NCI-H82 treated with DMSO at 0.1 percent for 48 hours (cell line): ENCODE measurements around the gene F10.

ENCODE experiments used
- DNase-seq: peaks from one replicate; lab custom pipeline; 2025; ENCODE audit not compliant: unreplicated experiment; lab: John Stamatoyannopoulos, UW

Gene F10

DNA sequence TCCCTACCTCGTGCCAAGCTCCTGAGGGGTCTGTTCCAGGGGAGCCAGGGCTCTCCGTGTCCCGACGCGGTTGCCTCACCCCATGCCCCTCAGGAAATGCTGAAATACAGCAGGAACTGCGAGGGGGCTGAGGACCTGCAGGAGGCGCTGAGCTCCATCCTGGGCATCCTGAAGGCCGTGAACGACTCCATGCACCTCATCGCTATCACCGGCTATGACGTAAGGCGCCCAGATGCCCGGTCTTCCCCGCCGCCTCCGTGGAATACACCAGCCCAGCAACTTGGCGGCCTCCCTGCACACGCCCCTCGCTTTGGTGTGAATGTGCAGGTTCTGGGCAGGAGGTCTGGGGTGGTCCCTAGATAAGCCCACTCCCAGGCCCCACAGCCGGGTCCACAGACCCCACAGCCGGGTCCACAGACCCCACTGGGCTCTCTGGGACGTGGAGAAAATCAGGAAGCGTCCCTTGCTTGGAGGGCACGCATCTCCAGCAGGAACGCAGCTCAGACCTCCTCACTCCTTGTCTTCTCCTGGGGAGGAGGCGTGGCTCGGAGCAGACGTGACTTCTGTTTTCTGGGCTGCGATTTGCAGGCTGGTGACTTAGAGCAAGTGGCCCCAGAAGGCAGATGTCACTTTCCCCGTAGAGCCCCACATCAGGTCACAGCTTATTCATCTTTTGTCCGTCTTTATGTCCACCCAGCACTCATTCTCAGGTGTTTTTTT, 36.4 kb upstream of the F10 start:
- no peak for DNase-seq

DNA sequence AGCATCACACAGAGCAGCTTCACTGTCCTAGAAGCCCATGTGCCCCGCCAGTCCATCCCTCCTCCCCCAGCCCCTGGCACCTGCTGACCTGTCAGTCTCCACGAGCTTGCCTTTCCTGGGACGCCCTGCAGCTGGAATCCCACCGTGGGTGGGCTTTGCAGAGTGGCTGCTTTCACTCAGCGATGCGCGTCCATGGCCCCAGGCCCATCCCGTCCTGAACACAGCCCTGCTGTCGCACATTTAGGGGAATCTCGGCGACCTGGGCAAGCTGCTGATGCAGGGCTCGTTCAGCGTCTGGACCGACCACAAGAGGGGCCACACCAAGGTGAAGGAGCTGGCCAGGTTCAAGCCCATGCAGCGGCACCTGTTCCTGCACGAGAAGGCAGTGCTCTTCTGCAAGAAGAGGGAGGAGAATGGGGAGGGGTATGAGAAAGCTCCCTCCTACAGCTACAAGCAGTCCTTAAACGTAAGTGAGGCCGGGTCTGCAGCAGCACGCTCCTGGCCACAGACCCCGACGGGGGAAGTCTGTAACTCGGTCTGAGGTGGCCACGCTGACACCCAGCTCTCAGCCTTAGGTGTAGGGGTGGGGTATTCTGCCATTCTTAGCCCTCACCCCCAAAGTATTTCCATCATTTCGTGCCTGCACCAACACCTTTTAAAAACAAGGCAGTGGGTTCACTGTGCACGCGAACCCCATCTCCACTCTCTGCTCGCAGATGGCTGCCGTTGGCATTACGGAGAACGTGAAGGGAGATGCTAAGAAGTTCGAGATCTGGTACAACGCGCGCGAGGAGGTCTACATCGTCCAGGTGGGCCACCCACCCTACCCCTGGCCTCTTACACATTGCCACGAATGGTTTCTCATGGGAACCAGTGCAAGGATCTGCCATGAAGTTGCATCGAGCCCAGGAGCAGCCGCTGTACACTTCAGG, 35.3 kb upstream of the F10 start:
- no peak for DNase-seq

DNA sequence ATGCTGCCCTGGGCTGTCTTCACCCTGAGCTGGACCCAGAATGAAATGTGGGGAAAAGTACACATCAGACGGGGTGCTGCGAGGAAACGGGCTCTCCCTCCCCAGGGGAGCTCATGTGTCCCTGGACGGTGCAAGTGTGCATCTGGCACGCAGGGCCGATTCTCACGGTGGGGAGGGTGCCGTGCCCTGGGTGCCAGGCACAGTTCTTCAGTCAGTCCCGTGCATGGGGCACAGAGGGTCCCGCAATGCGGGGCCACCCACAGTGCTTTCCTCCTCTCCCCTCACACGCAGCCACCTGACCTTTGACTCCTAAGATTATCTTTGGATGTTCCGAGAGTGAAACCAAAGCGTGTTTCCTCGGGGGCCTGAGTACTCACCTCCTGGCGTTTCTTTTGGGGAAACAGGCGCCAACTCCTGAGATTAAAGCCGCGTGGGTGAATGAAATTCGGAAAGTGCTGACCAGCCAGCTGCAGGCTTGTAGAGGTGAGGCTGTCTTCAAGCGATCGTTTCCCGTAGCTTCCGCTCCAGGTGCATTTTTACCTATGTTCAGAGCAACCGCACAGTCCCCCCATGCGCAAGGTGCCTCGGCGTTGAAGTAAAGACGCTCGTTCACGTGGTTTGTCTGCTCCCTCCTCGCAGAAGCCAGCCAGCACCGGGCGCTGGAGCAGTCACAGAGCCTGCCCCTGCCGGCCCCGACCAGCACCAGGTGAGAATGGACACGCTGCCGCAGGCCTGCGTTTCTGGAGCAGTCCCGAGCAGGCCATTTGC, 34.5 kb upstream of the F10 start:
- DNase-seq, result no peak

DNA sequence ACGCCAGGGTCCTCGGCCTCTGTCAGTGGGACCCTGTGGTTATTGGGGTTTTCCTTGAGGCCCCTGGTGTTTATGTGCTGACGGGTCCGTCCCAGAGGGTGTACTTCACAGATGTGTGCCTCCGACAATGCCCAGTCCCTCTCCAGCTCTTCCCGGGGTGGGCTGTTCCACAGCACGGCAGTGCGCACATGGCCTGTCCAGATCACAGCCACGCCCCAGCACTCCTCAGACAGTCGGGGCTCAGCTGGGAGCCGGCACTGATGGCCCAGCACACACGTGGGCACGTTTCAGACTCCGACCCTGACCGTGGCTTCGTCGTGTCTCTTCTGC, 33.9 kb upstream of the F10 start:
- DNase-seq, result no peak

DNA sequence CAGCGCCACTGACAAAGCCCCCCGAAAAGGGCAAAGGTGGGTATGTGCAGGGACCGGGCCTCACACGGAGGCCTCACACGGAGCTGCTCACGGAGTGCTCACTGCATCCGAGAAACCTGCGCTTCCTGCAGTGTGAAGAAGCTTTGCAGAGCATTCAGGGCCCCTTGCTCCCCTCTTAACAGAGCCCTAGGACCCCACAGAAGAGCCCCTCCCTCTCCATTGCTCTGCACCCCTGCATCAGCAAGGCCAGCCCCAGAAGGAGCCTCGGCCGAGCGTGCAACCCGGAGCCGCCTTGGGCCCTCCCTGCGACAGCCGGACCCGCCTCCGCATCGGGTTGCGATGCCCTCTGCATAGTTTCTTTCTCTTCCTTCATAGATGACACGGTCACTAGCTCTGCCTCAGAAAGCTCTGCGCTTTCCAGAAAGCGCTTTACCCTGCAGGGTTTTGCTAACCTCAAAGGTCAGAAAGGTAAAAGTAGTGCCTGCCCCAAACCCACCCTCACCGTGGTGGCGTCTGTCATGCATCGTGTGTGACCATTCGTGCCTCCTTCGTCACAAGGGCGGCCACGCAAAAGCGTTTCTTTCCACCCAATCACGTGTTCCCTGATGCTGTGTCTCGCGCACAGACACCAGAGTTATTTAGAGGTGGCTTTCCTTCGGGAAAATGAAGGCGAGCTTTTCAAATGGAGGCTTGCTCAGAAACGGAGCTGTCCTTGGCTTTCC, 32.7 kb upstream of the F10 start:
- no peak for DNase-seq

DNA sequence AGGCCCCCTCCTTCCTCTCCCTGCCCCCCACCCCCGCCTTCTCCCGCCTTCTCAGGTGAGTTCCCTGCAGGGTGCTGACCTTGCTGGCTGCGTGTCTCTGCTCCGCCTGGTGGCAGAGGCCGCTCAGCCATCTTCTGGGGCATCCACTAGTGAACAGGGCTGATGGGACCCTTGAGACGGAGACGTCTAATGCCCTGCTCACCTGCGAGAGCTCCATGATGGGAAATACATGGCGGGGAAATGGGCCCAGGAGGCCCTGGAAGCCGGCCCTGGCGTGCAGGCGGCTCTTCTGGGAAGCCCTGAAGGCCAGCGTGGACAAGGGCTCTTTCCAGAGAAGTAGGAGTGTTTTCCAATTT, 32.2 kb upstream of the F10 start:
- DNase-seq, result no peak

DNA sequence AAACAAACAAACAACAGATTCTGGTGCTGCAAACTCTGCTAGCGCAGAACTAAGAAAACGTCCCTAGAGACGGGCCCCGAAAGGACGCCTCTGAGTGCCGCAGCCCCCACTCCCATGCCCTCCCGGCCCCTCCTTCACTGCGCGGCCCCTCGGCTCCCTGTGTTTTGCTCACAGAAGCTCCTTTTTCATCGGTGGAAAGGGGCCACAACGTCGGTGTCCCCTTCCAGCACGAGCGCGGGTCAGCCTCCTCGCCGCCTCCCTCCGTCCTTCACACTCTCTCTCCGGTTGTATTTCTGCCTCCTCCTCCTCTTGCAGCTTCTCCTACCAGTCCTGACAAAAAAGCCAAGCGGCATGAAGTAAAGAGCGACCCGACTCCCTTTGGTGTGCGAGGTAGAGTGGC, 31.8 kb upstream of the F10 start:
- no peak for DNase-seq

DNA sequence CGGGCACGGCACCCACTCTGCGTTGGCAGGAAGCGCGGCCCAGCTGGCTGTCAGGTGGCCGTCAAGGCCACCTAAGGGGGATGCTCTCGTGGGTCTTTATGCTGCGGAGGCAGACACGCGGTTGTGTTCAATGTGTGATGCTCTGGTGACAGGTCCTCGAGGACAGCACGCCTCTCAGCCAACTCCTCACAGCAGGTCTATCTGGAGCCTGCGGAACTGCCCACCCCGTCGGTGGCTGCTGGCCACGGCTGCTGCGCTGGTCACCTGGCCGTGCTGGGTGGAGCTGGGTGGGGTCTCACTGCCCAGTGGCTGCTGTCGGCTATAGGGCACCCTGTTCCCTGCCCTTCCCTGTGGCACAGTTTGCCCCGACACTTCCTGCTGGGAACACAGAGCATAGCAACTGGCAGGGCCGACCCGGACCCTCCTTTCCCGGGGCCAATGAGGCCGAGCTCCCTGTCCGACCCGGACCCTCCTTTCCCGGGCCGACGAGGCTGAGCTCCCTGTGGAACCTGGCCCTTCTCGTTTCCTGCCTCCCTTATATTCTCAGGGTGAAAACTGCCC, 31.3 kb upstream of the F10 start:
- no peak for DNase-seq

DNA sequence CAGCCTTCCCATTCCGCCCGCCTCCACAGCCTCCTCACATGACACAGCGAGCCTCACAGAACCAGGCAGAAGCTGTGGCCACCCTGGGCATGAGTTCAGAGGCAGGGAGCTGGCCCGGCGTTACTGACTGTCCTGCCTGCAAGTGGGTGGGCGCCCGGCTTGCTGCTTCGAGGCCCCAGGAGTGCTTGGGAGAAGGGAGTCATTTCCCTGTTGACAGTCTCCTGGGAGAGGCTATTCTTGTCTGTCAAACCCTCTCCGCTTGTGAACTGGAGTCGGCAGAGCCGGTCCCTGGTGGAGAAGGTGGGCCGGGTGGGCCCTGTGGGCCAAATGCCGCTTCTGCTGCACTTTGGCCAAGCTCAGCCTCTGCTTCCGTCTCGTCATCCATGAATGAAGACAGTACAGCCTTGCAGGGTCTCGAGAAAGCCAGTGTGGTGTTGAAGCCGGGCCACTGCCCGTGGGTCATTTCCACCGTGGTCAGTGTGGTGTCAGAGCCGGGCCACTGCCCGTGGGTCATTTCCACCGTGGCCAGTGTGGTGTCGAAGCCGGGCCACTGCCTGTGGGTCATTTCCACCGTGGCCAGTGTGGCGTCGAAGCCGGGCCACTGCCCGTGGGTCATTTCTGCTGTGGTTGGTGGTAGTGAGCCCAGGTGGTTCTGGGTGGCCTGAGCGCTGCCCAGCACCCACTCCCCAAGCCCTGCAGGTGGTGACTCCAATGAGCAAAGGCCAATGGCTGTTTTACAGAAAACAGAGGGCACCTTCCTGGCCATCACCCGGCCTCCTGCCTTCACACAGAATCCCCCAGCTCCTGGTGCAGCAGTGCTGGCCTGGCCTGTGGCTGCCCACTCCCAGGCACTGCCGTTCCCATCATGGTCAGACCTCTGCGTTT, 30.5 kb upstream of the F10 start:
- DNase-seq, result no peak

DNA sequence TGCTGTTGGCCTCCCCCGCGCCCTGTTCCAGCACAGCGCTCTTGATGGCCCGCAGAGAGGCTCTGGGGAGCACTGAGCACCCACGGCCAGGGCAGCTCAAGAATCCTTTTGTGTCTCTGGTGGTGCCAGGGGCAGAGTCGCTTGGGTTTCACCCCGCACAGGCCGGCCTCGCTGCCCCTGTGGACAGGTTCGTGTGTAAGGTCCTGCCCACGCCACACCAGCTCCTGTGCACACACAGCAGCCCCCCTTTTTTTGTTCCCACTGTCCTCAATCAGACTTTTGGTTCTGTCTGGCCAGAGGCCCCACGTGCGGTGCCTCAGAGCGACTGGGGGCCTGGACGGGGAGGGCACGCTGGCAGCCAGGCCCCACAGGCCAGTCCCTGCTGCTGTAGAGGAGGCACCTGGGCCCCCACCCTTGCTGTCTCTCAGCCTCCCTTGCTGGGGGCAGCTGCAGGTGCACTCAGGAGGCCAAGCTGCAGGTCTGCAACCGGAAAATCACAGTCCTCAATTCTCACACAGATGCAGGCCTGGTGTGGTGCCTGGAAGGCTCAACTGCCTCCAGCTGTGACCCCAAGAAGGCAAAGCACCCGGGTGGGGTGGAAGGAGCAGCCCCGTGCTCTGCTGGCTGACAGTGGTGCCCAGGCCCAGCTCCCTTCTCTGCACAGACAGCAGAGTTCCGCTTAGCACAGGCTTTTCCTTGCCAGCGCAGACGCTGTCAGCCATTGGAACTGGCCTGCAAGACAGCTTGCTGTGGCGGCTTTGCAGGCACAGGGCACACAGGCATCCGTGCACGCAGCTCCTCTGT, 29.6 kb upstream of the F10 start:
- DNase-seq, result no peak

DNA sequence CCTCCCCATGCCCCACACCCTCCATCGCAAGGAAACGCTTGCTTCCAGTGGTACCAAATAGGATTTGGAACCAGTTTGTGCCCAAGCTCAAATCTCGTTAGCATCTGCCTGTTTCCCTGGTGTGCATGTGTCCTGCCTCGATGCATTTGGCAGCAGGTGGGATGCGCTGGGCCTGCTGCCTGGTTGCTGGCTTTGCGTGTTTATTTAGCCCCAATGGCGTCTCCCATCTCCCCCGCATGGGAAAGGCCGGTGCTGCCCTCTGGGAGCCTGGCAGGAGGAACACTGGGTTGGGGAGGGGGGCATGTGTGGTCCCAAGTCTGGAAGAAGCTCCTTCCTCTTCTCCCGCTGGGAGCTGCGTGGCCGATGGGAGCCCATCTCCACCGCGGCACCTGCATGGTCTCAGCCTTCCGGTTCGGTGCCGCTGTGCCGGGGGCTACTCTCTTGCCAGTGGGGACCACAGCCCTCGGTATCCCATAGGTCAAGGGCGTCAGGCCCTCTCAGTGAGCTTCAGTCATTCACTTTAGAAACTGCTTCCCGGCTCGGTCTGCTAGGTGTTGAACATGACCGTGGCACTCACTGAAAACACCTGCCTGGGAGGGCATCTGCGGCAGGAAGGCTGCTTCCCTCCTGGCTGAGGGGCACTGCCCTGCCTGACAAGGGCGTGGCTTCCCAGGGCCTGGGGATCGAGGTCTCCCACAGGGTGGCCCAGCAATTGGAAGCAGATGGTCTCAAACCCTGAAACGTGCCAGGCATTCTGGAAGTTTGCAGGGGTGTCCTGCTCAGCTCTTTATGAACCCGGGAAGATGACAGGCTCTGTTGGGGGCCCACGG, 28.8 kb upstream of the F10 start:
- DNase-seq, result no peak

DNA sequence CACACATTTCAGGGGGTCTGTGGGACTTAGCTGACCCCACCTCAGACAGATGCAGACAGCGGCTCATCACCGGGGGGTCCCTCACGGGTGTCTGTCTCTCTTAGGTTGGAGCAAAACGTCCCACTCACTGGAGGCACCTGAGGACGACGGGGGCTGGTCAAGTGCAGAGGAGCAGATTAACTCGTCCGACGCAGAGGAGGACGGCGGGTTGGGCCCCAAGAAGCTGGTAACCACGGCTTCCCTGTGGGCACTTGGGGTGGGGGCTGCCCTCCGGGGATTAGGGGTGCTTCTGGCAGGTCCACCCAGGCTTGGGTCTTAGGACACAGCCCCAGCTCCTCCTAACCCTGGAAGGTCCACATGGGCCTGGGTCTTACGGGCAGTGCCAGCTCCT, 28.2 kb upstream of the F10 start:
- no peak for DNase-seq

DNA sequence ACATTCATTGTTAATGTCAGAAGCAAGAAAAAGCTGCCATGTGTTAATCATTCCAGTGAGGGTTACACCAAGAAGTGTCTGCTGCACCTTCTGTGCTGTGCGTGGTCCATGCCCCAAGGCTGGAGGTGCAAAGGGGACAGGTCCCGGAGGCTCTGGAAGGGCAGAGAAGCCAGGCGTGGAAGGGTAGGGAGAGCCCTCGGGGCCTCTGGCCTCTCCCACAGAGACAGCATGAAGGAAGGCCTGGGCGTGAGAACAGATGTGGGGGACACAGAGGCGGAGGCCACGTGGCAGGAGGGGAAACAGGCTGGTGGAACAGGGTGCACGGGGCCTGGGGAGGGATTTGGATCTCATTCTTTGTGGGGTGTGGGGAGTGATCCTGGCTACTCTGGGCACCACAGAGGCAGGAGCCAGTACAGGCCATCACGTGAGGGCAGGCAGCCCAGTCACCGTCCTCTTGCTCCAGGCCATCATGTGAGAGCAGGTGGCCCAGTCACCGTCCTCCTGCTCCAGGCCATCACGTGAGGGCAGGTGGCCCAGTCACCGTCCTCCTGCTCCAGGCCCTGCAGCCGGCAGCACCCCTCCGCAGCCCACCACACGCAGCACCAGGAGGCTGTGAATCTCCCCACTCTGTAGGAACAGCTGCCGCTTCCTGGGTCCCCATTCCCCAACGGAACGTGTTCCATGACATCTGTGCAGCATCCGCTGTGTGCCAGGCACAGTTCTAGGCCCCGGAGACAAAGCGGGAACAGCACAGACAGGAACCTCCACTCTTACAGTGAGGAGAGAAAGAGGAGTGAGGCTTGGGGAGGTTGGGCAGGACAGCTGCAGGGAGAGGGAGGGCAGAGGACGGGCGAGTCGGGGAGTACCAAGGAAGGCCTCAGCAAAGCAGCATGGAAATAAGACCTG, 27.2 kb upstream of the F10 start:
- no peak for DNase-seq

DNA sequence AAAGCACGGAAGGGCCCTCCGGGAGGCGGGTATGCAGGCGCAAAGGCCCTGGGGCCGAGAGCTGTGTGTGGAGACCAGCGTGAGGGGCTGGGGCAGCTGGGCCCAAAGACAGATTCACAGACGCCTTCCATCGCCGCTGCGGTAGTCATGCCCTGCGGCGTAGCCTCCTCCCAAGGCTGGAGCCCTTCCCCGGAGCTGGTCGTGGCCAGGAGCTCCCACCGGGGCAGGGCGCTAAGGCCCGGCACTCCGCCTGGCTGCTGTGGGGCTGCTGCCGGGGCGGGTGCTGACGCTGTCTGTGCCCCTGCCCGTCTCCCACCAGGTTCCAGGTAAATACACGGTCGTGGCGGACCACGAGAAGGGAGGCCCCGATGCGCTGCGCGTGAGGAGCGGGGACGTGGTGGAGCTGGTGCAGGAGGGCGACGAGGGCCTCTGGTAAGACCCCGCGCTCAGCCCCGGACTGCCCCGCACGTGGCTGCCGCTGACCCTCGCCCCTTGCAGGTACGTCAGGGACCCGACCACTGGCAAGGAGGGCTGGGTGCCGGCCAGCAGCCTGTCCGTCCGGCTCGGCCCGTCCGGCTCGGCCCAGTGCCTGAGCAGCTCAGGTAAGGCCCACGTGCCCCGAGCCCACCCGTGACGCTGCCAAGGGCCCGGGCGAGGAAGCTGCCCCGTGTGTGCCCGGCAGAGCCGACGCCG, 26.4 kb upstream of the F10 start:
- no peak for DNase-seq

DNA sequence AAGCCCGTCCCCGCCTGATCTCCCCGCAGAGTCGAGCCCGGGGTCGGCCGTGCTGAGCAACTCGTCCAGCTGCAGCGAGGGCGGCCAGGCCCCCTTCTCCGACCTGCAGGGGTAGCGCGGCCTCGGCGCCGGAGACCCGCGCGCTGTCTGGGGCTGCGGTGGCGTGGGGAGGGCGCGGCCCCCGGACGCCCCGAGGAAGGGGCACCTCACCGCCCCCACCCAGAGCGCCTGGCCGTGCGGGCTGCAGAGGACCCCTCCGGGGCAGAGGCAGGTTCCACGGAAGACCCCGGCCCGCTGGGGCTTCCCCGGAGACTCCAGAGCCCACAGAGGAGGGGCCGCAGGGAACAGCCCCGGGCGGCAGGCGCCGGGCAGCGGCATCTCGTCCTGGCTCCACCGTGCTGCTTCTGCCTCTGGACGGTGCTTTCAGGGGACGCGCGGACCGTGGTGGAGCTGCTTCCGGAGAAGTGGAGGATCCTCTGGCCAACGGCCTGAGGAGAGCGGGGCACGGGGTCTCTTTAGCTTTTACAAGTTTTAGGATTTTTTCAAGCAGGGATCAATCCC, 25.8 kb upstream of the F10 start:
- no peak for DNase-seq

DNA sequence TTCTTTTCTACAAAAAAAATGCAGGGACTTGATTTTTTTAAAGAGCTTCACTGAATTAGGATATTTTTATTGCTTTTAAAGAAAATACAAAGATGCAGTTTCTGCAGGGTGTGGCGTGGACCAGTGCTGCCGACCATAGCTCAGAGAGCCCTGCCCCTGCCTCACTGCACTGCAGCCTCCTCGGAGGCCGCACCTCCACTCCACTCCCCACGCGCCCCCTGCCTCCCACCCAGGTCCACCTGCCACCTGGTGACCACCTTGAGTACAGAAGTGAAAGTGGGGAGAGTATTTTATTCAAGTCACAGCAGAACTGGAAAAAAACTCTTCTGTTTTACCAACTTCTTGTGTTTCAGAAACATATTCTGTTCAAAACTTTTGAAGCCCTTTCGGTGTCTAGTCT, 24.9 kb upstream of the F10 start:
- no peak for DNase-seq
